ENCODE results near the gene KCNB1. TPM values are rescaled to one million over a fixed set of nuclear protein-coding genes. Genes with fewer than 3 reads are reported as not detected.

Gene KCNB1
- total RNA-seq, 1 donor: under 0.01 TPM

DNA sequence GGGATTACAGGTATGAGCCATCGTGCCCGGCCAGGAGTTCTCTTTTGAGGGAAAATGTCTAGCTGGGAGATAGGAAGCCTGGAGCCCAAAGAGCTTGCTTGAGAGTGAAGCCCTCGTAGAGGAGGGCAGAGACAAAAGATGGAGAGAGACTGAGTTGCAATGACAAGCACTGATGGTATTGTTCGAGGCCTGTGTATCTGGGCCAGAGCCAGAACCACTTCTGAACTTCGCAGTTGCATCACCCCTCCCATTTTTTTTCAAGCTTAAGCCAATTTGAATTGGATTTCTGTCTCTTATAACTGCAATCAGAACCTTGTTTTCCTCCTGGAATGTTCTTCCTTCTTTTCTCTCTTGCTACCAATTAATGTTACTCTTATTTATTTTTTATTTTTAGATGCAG is 83.1 kb downstream of the KCNB1 start:
- H2AFZ ChIP-seq (ENCODE audit: low read length): no peak overlapping the region
- H3K4me1 ChIP-seq (ENCODE audit: insufficient read depth, low read length): peaks cover 35% of the 10 kb centered on the region
- H3K36me3 ChIP-seq (ENCODE audit: insufficient read depth, low read length): no peaks in the 10 kb centered on the region
- no peaks in the 10 kb centered on the region for H3K9me3 ChIP-seq (ENCODE audit: low read depth, low read length)
- H4K20me1 ChIP-seq (ENCODE audit: insufficient read depth, low read length): no peaks in the 10 kb centered on the region
- no peaks in the 10 kb centered on the region for H3K79me2 ChIP-seq (ENCODE audit: insufficient read depth, low read length)
- no peak overlapping the region for H3K4me3 ChIP-seq (ENCODE audit: insufficient read depth, low read length)
- DNase-seq (ENCODE audit: insufficient read length, low spot score, missing footprints): no peak
- H3K27ac ChIP-seq (ENCODE audit: low read depth, low read length): no peak overlapping the region
- H3K4me2 ChIP-seq (ENCODE audit: insufficient read depth, low read length): no peak overlapping the region
- no peaks in the 10 kb centered on the region for H3K27me3 ChIP-seq (ENCODE audit: insufficient read depth, low read length)
- TF ChIP-seq, protein P1, sequence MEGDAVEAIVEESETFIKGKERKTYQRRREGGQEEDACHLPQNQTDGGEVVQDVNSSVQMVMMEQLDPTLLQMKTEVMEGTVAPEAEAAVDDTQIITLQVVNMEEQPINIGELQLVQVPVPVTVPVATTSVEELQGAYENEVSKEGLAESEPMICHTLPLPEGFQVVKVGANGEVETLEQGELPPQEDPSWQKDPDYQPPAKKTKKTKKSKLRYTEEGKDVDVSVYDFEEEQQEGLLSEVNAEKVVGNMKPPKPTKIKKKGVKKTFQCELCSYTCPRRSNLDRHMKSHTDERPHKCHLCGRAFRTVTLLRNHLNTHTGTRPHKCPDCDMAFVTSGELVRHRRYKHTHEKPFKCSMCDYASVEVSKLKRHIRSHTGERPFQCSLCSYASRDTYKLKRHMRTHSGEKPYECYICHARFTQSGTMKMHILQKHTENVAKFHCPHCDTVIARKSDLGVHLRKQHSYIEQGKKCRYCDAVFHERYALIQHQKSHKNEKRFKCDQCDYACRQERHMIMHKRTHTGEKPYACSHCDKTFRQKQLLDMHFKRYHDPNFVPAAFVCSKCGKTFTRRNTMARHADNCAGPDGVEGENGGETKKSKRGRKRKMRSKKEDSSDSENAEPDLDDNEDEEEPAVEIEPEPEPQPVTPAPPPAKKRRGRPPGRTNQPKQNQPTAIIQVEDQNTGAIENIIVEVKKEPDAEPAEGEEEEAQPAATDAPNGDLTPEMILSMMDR (IDR thresholded peaks at IDR 0.05; ENCODE audit: extremely low read depth, low read depth, low read length): no peak

DNA sequence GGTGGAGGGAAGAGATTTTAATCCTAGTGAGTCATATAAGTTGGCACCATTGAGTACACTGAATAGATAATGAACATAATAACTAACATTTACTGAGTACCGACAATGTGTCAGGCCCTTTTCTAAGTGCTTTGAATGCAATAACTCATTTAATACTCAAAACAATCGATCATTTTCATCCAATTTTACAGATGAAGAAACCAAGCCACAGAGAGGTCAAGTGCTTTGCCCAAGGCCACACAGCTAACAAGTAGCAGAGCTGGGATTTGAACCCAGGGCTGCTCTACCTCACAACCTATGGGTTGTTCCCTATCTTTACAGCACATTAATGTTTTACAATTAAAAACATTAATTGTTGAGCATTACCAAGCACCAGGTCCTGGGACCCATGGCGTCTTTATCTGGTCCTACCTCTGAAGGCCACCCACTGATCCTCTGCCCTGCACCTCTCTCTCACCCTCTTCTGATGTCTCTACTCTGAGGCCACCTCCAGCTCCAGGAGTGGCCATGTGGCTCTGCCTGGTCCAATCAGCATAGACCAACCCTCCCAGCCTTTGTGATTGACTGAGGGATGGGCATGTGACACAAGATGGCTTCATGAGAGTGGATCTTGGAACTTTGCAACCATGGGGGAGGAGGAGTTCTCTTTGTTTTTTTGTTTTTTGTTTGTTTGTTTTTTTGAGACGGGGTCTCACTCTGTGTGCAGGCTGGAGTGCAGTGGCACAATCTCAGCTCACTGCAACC is 83.9 kb downstream of the KCNB1 start:
- Histone ChIP-seq H2AFZ (ENCODE audit: low read length) (no peak overlapping the region), H3K9me3 (ENCODE audit: low read depth, low read length) (no peaks in the 10 kb centered on the region), H3K4me2 (ENCODE audit: insufficient read depth, low read length) (no peak overlapping the region), H3K27ac (ENCODE audit: low read depth, low read length) (no peak overlapping the region), H3K79me2 (ENCODE audit: insufficient read depth, low read length) (no peaks in the 10 kb centered on the region), H3K36me3 (ENCODE audit: insufficient read depth, low read length) (no peaks in the 10 kb centered on the region), H4K20me1 (ENCODE audit: insufficient read depth, low read length) (no peaks in the 10 kb centered on the region), H3K27me3 (ENCODE audit: insufficient read depth, low read length) (no peaks in the 10 kb centered on the region), H3K4me1 (ENCODE audit: insufficient read depth, low read length) (peaks cover 35% of the 10 kb centered on the region), H3K4me3 (ENCODE audit: insufficient read depth, low read length) (no peak overlapping the region)
- TF ChIP-seq, protein P1 (IDR thresholded peaks at IDR 0.05; ENCODE audit: extremely low read depth, low read depth, low read length): no peak
- DNase-seq (ENCODE audit: insufficient read length, low spot score, missing footprints): no peak

DNA sequence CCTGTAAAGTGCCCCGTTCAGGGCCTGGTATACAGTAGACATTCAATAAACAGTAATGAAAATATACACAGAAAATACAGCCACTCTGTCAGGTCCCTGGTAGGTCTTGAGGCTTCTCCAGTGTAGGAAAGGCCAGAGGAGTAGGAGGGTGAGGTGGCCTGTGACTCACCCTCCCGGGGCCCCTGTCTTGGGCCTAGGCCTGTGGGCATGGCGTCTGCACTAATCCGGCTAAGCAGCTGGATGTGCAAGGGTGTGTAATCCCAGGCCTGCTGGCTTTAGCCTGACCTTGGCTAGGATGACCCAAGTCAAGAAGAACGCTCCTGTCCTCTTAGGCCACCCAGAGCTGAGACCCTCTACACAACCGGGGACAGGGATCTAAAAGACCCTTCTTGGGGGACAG is 84.9 kb downstream of the KCNB1 start:
- Histone ChIP-seq H3K9me3 (ENCODE audit: low read depth, low read length) (no peaks in the 10 kb centered on the region), H4K20me1 (ENCODE audit: insufficient read depth, low read length) (no peaks in the 10 kb centered on the region), H2AFZ (ENCODE audit: low read length) (no peak overlapping the region), H3K27me3 (ENCODE audit: insufficient read depth, low read length) (peaks cover 8% of the 10 kb centered on the region), H3K4me2 (ENCODE audit: insufficient read depth, low read length) (no peak overlapping the region), H3K4me3 (ENCODE audit: insufficient read depth, low read length) (no peak overlapping the region), H3K27ac (ENCODE audit: low read depth, low read length) (no peak overlapping the region), H3K4me1 (ENCODE audit: insufficient read depth, low read length) (peaks cover 35% of the 10 kb centered on the region), H3K36me3 (ENCODE audit: insufficient read depth, low read length) (no peaks in the 10 kb centered on the region), H3K79me2 (ENCODE audit: insufficient read depth, low read length) (no peaks in the 10 kb centered on the region)
- TF ChIP-seq, protein P1 (IDR thresholded peaks at IDR 0.05; ENCODE audit: extremely low read depth, low read depth, low read length): no peak
- peak; percentile 88 for DNase-seq (ENCODE audit: insufficient read length, low spot score, missing footprints)

DNA sequence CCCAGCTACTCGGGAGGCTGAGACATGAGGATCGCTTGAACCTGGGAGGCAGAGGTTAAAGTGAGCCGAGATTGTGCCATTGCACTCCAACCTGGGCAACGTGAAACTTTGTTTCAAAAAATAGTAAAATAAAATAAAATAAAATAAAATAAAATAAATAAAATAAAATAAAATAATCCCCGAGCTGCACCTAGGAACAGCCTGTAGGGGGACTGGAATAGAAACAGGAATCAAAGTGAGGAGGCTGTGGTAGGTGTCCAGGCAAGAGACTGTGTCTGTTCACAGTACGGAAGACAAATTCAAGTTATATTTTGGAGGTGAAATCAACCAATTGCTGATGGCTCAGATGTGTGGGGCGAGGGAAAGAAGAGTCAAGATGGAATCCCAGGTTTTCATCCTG is 86.2 kb downstream of the KCNB1 start:
- H2AFZ ChIP-seq (ENCODE audit: low read length): no peak overlapping the region
- DNase-seq (ENCODE audit: insufficient read length, low spot score, missing footprints): no peak
- H3K9me3 ChIP-seq (ENCODE audit: low read depth, low read length): no peaks in the 10 kb centered on the region
- no peak overlapping the region for H3K4me3 ChIP-seq (ENCODE audit: insufficient read depth, low read length)
- TF ChIP-seq, protein P1 (IDR thresholded peaks at IDR 0.05; ENCODE audit: extremely low read depth, low read depth, low read length): peak; percentile 16
- H3K79me2 ChIP-seq (ENCODE audit: insufficient read depth, low read length): no peaks in the 10 kb centered on the region
- no peak overlapping the region for H3K4me2 ChIP-seq (ENCODE audit: insufficient read depth, low read length)
- H3K4me1 ChIP-seq (ENCODE audit: insufficient read depth, low read length): peaks cover 35% of the 10 kb centered on the region
- H3K27ac ChIP-seq (ENCODE audit: low read depth, low read length): no peak overlapping the region
- H3K36me3 ChIP-seq (ENCODE audit: insufficient read depth, low read length): no peaks in the 10 kb centered on the region
- H4K20me1 ChIP-seq (ENCODE audit: insufficient read depth, low read length): no peaks in the 10 kb centered on the region
- H3K27me3 ChIP-seq (ENCODE audit: insufficient read depth, low read length): peaks cover 16% of the 10 kb centered on the region

Data from osteoblast (primary cell).